HEK293 (cell line): ENCODE results near the gene RIMS1.

ENCODE experiments used
- CTCF ChIA-PET: fragments of 350-600 bp; formaldehyde crosslinking; extraction: SDS; loops from one replicate; lab custom pipeline; 2021; ENCODE audit warnings: antibody characterized with exemption; lab: Yijun Ruan, JAX
- POLR2A ChIA-PET: fragments of 300-600 bp; formaldehyde crosslinking; extraction: SDS; loops from one replicate; lab custom pipeline; 2020; ENCODE audit warnings: antibody characterized with exemption, inconsistent platforms; lab: Yijun Ruan, JAX
- H3K27ac ChIP-seq: fragments of 200-500 bp; sonication (Bioruptor generic); 2 replicates; pipeline ENCODE4 v1.5.1; 2014; ENCODE audit warnings: low read depth, low read length, control low read depth, inconsistent platforms; ENCODE audit errors: extremely low read depth
- H3K36me3 ChIP-seq, 2 experiments: fragments of 200-500 bp in 1 of 2; sonication (Bioruptor generic) in 1 of 2; 1 replicate in 1 of 2; 2 replicates in 1 of 2; pipeline ENCODE4 v1.5.1; 2014 to 2017; ENCODE audit warnings: inconsistent platforms in 2 of 2, low read length in 2 of 2; ENCODE audit not compliant: control insufficient read depth in 2 of 2, insufficient read depth in 1 of 2
- H3K4me1 ChIP-seq: fragments of 200-500 bp; sonication (Bioruptor generic); 2 replicates; pipeline ENCODE4 v1.5.1; 2014; ENCODE audit warnings: mild to moderate bottlenecking, low read length, inconsistent platforms; ENCODE audit not compliant: control insufficient read depth, insufficient read depth
- H3K4me3 ChIP-seq: 2 replicates; pipeline ENCODE4 v1.5.1; 2011; ENCODE audit warnings: low read depth, mild to moderate bottlenecking, control low read depth, low read length, moderate library complexity
- H3K9me3 ChIP-seq: fragments of 200-500 bp; sonication (Bioruptor generic); 2 replicates; pipeline ENCODE4 v1.5.1; 2014; ENCODE audit warnings: low read depth, low read length, inconsistent platforms; ENCODE audit not compliant: control insufficient read depth, insufficient read depth
- YY1 ChIP-seq: fragments of 450-650 bp; formaldehyde crosslinking; IDR thresholded peaks from 2 replicates; pipeline ENCODE4 v1.5.1; 2018; ENCODE audit warnings: missing biosample characterization, missing genetic modification characterization
- ZNF266 ChIP-seq: fragments of 450-650 bp; formaldehyde crosslinking; IDR thresholded peaks from 2 replicates; pipeline ENCODE4 v1.5.1; 2016; ENCODE audit warnings: missing biosample characterization, missing genetic modification characterization, low read depth
- ZNF366 ChIP-seq: fragments of 450-650 bp; formaldehyde crosslinking; conservative IDR thresholded peaks from 2 replicates; pipeline ENCODE4 v1.5.1; 2016; ENCODE audit warnings: missing biosample characterization, missing genetic modification characterization
- ZNF501 ChIP-seq: fragments of 450-650 bp; formaldehyde crosslinking; IDR thresholded peaks from 2 replicates; pipeline ENCODE4 v1.5.1; 2016; ENCODE audit warnings: missing biosample characterization, missing genetic modification characterization
- ZNF558 ChIP-seq: fragments of 450-650 bp; formaldehyde crosslinking; IDR thresholded peaks from 2 replicates; pipeline ENCODE4 v1.5.1; 2016; ENCODE audit warnings: missing biosample characterization, missing genetic modification characterization
- ZNF610 ChIP-seq: fragments of 450-650 bp; formaldehyde crosslinking; IDR thresholded peaks from 2 replicates; pipeline ENCODE4 v1.5.1; 2016; ENCODE audit warnings: missing biosample characterization, missing genetic modification characterization, borderline replicate concordance
- ZNF621 ChIP-seq: fragments of 450-650 bp; formaldehyde crosslinking; IDR thresholded peaks from 2 replicates; pipeline ENCODE4 v1.5.1; 2017; ENCODE audit warnings: missing biosample characterization, missing genetic modification characterization
- ZNF670 ChIP-seq: fragments of 450-650 bp; formaldehyde crosslinking; IDR thresholded peaks from 2 replicates; pipeline ENCODE4 v1.5.1; 2016; ENCODE audit warnings: missing biosample characterization, missing genetic modification characterization, low read depth
- ZNF677 ChIP-seq: fragments of 450-650 bp; IDR thresholded peaks from 2 replicates; pipeline ENCODE4 v1.5.0; 2018; ENCODE audit warnings: missing biosample characterization, mild to moderate bottlenecking, missing genetic modification characterization, moderate library complexity
- ZNF707 ChIP-seq: fragments of 450-650 bp; formaldehyde crosslinking; IDR thresholded peaks from 2 replicates; pipeline ENCODE4 v1.5.1; 2016; ENCODE audit warnings: missing biosample characterization, missing genetic modification characterization
- ZNF843 ChIP-seq: fragments of 450-650 bp; formaldehyde crosslinking; IDR thresholded peaks from 2 replicates; pipeline ENCODE4 v1.5.1; 2016; ENCODE audit warnings: missing biosample characterization, missing genetic modification characterization
- ZSCAN23 ChIP-seq: fragments of 450-650 bp; formaldehyde crosslinking; IDR thresholded peaks from 2 replicates; pipeline ENCODE4 v1.5.1; 2016; ENCODE audit warnings: missing biosample characterization, missing genetic modification characterization
- TF ChIP-seq, protein P1 (sequence below): fragments of 450-650 bp; formaldehyde crosslinking; IDR thresholded peaks from 2 replicates; pipeline ENCODE4 v1.5.1; 2016; ENCODE audit warnings: missing biosample characterization, missing genetic modification characterization
- TF ChIP-seq, protein P2 (sequence below): fragments of 450-650 bp; formaldehyde crosslinking; IDR thresholded peaks from 2 replicates; pipeline ENCODE4 v1.5.1; 2016; ENCODE audit warnings: missing biosample characterization, missing genetic modification characterization
- TF ChIP-seq, protein P3 (sequence below): fragments of 450-650 bp; formaldehyde crosslinking; IDR thresholded peaks from 2 replicates; pipeline ENCODE4 v1.5.1; 2016; ENCODE audit warnings: missing biosample characterization, missing genetic modification characterization, low read depth
- TF ChIP-seq, protein P4 (sequence below): fragments of 450-650 bp; IDR thresholded peaks from 2 replicates; pipeline ENCODE4 v1.5.1; 2018; ENCODE audit warnings: missing biosample characterization, mild to moderate bottlenecking, missing genetic modification characterization

The RIMS1 gene

DNA sequence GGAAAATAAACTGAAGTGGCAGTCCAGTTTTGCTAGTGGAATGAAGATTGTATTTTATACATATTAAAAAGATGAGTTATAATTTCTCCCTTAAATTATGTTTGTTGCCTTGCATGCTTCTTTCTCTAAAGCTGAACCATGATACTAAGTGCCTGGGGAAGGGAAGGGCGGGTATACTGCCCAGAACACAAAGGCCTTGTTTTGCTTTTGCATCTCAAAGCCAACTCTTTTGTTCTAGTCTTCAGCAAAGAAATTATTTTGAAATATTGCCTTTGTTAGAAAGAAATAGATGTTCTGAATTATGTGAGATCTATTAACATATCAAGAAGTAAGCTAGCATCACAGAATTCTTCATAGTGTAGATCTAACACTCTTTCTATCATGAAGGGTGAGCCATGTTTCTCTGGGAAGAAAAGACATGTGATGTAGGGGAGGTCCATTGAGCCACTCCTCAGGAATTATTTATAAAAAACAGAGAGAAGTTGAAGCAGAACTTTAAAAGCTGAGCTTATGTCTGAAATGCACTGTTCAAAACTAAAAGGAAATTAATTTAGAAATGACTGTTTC is 108.4 kb downstream of the RIMS1 start:
- Histone ChIP-seq H3K4me1 (no peaks in the 10 kb centered on the region), H3K36me3 (no peaks in the 10 kb centered on the region), H3K27ac (no peak overlapping the region), H3K4me3 (no peak overlapping the region), H3K9me3 (no peaks in the 10 kb centered on the region)
- TF ChIP-seq, protein P1, sequence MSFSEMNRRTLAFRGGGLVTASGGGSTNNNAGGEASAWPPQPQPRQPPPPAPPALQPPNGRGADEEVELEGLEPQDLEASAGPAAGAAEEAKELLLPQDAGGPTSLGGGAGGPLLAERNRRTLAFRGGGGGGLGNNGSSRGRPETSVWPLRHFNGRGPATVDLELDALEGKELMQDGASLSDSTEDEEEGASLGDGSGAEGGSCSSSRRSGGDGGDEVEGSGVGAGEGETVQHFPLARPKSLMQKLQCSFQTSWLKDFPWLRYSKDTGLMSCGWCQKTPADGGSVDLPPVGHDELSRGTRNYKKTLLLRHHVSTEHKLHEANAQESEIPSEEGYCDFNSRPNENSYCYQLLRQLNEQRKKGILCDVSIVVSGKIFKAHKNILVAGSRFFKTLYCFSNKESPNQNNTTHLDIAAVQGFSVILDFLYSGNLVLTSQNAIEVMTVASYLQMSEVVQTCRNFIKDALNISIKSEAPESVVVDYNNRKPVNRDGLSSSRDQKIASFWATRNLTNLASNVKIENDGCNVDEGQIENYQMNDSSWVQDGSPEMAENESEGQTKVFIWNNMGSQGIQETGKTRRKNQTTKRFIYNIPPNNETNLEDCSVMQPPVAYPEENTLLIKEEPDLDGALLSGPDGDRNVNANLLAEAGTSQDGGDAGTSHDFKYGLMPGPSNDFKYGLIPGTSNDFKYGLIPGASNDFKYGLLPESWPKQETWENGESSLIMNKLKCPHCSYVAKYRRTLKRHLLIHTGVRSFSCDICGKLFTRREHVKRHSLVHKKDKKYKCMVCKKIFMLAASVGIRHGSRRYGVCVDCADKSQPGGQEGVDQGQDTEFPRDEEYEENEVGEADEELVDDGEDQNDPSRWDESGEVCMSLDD (tag by site-specific recombination): no peak
- TF ChIP-seq ZNF670 (tag by site-specific recombination) (no peak), ZNF610 (tag by site-specific recombination) (no peak), ZSCAN23 (tag by site-specific recombination) (no peak), ZNF501 (tag by site-specific recombination) (no peak), ZNF558 (tag by site-specific recombination) (no peak), YY1 (tag by site-specific recombination) (no peak), ZNF621 (tag by site-specific recombination) (no peak), ZNF366 (no peak), ZNF677 (tag by site-specific recombination) (no peak)
- TF ChIP-seq, protein P2, sequence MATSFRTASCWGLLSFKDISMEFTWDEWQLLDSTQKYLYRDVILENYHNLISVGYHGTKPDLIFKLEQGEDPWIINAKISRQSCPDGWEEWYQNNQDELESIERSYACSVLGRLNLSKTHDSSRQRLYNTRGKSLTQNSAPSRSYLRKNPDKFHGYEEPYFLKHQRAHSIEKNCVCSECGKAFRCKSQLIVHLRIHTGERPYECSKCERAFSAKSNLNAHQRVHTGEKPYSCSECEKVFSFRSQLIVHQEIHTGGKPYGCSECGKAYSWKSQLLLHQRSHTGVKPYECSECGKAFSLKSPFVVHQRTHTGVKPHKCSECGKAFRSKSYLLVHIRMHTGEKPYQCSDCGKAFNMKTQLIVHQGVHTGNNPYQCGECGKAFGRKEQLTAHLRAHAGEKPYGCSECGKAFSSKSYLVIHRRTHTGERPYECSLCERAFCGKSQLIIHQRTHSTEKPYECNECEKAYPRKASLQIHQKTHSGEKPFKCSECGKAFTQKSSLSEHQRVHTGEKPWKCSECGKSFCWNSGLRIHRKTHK (tag by site-specific recombination): no peak
- TF ChIP-seq, protein P3, sequence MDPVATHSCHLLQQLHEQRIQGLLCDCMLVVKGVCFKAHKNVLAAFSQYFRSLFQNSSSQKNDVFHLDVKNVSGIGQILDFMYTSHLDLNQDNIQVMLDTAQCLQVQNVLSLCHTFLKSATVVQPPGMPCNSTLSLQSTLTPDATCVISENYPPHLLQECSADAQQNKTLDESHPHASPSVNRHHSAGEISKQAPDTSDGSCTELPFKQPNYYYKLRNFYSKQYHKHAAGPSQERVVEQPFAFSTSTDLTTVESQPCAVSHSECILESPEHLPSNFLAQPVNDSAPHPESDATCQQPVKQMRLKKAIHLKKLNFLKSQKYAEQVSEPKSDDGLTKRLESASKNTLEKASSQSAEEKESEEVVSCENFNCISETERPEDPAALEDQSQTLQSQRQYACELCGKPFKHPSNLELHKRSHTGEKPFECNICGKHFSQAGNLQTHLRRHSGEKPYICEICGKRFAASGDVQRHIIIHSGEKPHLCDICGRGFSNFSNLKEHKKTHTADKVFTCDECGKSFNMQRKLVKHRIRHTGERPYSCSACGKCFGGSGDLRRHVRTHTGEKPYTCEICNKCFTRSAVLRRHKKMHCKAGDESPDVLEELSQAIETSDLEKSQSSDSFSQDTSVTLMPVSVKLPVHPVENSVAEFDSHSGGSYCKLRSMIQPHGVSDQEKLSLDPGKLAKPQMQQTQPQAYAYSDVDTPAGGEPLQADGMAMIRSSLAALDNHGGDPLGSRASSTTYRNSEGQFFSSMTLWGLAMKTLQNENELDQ (tag by site-specific recombination): no peak
- ChIA-PET POLR2A (no interaction called here), CTCF (no interaction called here)

DNA sequence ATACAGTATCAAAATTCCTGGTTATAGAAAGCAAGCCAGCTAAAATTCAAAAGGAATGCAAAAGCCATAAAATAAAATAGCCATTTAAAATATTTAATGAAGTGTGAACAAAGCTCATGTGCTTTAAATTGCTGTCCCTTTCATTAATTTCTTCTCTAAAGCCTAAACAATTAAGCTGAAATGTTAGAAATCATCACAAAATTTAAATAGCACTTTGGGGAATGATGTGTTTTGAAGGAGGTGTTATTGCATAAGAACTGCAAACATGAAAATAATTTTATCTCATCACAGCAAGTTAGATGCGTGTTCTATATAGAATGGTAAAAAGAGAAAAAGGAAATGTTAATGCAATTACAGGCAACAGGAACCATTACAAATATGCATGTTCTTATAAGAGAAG is 111.0 kb downstream of the RIMS1 start:
- Histone ChIP-seq H3K9me3 (no peaks in the 10 kb centered on the region), H3K4me3 (no peak overlapping the region), H3K36me3 (no peaks in the 10 kb centered on the region), H3K27ac (no peak overlapping the region), H3K4me1 (no peaks in the 10 kb centered on the region)
- TF ChIP-seq, protein P4, sequence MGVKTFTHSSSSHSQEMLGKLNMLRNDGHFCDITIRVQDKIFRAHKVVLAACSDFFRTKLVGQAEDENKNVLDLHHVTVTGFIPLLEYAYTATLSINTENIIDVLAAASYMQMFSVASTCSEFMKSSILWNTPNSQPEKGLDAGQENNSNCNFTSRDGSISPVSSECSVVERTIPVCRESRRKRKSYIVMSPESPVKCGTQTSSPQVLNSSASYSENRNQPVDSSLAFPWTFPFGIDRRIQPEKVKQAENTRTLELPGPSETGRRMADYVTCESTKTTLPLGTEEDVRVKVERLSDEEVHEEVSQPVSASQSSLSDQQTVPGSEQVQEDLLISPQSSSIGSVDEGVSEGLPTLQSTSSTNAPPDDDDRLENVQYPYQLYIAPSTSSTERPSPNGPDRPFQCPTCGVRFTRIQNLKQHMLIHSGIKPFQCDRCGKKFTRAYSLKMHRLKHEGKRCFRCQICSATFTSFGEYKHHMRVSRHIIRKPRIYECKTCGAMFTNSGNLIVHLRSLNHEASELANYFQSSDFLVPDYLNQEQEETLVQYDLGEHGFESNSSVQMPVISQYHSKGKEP: no peak
- TF ChIP-seq ZNF843 (tag by site-specific recombination) (no peak), ZNF707 (no peak), ZNF266 (tag by site-specific recombination) (no peak)
- ChIA-PET CTCF (interaction anchor here (0.9 kb wide), 1 partner anchor 9 kb away, joined by 4 read pairs; no protein-coding TSS in a partner anchor), POLR2A (no interaction called here)
